Stimulated activated naive CD8-positive, alpha-beta T cell treated with anti-CD3 and anti-CD28 coated beads, Interleukin-15, Interleukin-2, amounts not matched to agents 100 ng/mL and 50 ng/mL, for 24 hours (primary cell): ENCODE data around the gene MTCL1.

Experiments used
- H3K27ac Mint-ChIP-seq: one replicate; pipeline ENCODE4 v1.8.0; 2021; ENCODE audit warnings: mild to moderate bottlenecking, mixed read lengths
- H3K27me3 Mint-ChIP-seq: one replicate; pipeline ENCODE4 v1.8.0; 2021; ENCODE audit warnings: mixed read lengths
- H3K36me3 Mint-ChIP-seq: one replicate; pipeline ENCODE4 v1.8.0; 2021; ENCODE audit warnings: low read depth, mixed read lengths
- H3K4me1 Mint-ChIP-seq: one replicate; pipeline ENCODE4 v1.8.0; 2021; ENCODE audit warnings: low read depth, mixed read lengths
- H3K4me3 Mint-ChIP-seq: one replicate; pipeline ENCODE4 v1.8.0; 2021; ENCODE audit warnings: mild to moderate bottlenecking, mixed read lengths
- H3K9me3 Mint-ChIP-seq: one replicate; pipeline ENCODE4 v1.8.0; 2021; ENCODE audit warnings: mixed read lengths

MTCL1 gene

GRCh38 chr18:8854962-8855361 is 149.6 kb downstream of the MTCL1 start:
- no peaks in the 10 kb centered on the region for H3K27me3 Mint-ChIP-seq
- no peak overlapping the region for H3K27ac Mint-ChIP-seq
- no peak overlapping the region for H3K4me3 Mint-ChIP-seq
- no peaks in the 10 kb centered on the region for H3K4me1 Mint-ChIP-seq
- no peaks in the 10 kb centered on the region for H3K36me3 Mint-ChIP-seq
- peaks cover 9% of the 10 kb centered on the region for H3K9me3 Mint-ChIP-seq

GRCh38 chr18:8856212-8856611 is 150.9 kb downstream of the MTCL1 start:
- Mint-ChIP-seq H3K9me3 (no peaks in the 10 kb centered on the region), H3K36me3 (no peaks in the 10 kb centered on the region), H3K4me1 (no peaks in the 10 kb centered on the region), H3K27ac (no peak overlapping the region), H3K4me3 (no peak overlapping the region), H3K27me3 (no peaks in the 10 kb centered on the region)

GRCh38 chr18:8856769-8857393 is 151.5 kb downstream of the MTCL1 start:
- no peak overlapping the region for H3K4me3 Mint-ChIP-seq
- no peaks in the 10 kb centered on the region for H3K4me1 Mint-ChIP-seq
- H3K9me3 Mint-ChIP-seq: no peaks in the 10 kb centered on the region
- no peaks in the 10 kb centered on the region for H3K36me3 Mint-ChIP-seq
- H3K27ac Mint-ChIP-seq: no peak overlapping the region
- H3K27me3 Mint-ChIP-seq: no peaks in the 10 kb centered on the region

- Mint-ChIP-seq H3K27me3 (no peaks in the 10 kb centered on the region), H3K4me1 (no peaks in the 10 kb centered on the region), H3K36me3 (no peaks in the 10 kb centered on the region), H3K27ac (no peak overlapping the region), H3K9me3 (no peaks in the 10 kb centered on the region), H3K4me3 (no peak overlapping the region)
Measured at GRCh38 chr18:8857806-8858205, 152.4 kb downstream of the MTCL1 start.

- Mint-ChIP-seq H3K27ac (no peak overlapping the region), H3K4me3 (no peak overlapping the region), H3K27me3 (no peaks in the 10 kb centered on the region), H3K36me3 (no peaks in the 10 kb centered on the region), H3K4me1 (no peaks in the 10 kb centered on the region), H3K9me3 (no peaks in the 10 kb centered on the region)
Measured at GRCh38 chr18:8858888-8859511, 153.6 kb downstream of the MTCL1 start.

GRCh38 chr18:8860845-8861642 is 155.7 kb downstream of the MTCL1 start:
- no peak overlapping the region for H3K4me3 Mint-ChIP-seq
- no peaks in the 10 kb centered on the region for H3K36me3 Mint-ChIP-seq
- H3K27me3 Mint-ChIP-seq: no peaks in the 10 kb centered on the region
- no peaks in the 10 kb centered on the region for H3K9me3 Mint-ChIP-seq
- H3K4me1 Mint-ChIP-seq: no peaks in the 10 kb centered on the region
- no peak overlapping the region for H3K27ac Mint-ChIP-seq

- no peaks in the 10 kb centered on the region for H3K9me3 Mint-ChIP-seq
- no peak overlapping the region for H3K27ac Mint-ChIP-seq
- H3K36me3 Mint-ChIP-seq: no peaks in the 10 kb centered on the region
- no peaks in the 10 kb centered on the region for H3K27me3 Mint-ChIP-seq
- no peak overlapping the region for H3K4me3 Mint-ChIP-seq
- no peaks in the 10 kb centered on the region for H3K4me1 Mint-ChIP-seq
Measured at GRCh38 chr18:8863427-8863826, 158.1 kb downstream of the MTCL1 start.

- Mint-ChIP-seq H3K4me1 (no peaks in the 10 kb centered on the region), H3K27ac (no peak overlapping the region), H3K9me3 (no peaks in the 10 kb centered on the region), H3K27me3 (no peaks in the 10 kb centered on the region), H3K36me3 (no peaks in the 10 kb centered on the region), H3K4me3 (no peak overlapping the region)
Measured at GRCh38 chr18:8865934-8866333, 160.6 kb downstream of the MTCL1 start.

- H3K4me1 Mint-ChIP-seq: no peaks in the 10 kb centered on the region
- no peak overlapping the region for H3K27ac Mint-ChIP-seq
- no peaks in the 10 kb centered on the region for H3K36me3 Mint-ChIP-seq
- no peaks in the 10 kb centered on the region for H3K27me3 Mint-ChIP-seq
- H3K4me3 Mint-ChIP-seq: no peak overlapping the region
- no peaks in the 10 kb centered on the region for H3K9me3 Mint-ChIP-seq
Measured at GRCh38 chr18:8866679-8867078, 161.3 kb downstream of the MTCL1 start.

GRCh38 chr18:8868276-8868675 is 162.9 kb downstream of the MTCL1 start:
- Mint-ChIP-seq H3K27ac (no peak overlapping the region), H3K4me1 (no peaks in the 10 kb centered on the region), H3K4me3 (no peak overlapping the region), H3K9me3 (no peaks in the 10 kb centered on the region), H3K36me3 (no peaks in the 10 kb centered on the region), H3K27me3 (no peaks in the 10 kb centered on the region)

GRCh38 chr18:8868779-8869415 is 163.5 kb downstream of the MTCL1 start:
- H3K4me3 Mint-ChIP-seq: no peak overlapping the region
- no peaks in the 10 kb centered on the region for H3K27me3 Mint-ChIP-seq
- H3K36me3 Mint-ChIP-seq: no peaks in the 10 kb centered on the region
- no peaks in the 10 kb centered on the region for H3K4me1 Mint-ChIP-seq
- H3K27ac Mint-ChIP-seq: no peak overlapping the region
- H3K9me3 Mint-ChIP-seq: no peaks in the 10 kb centered on the region

- no peaks in the 10 kb centered on the region for H3K4me1 Mint-ChIP-seq
- no peaks in the 10 kb centered on the region for H3K36me3 Mint-ChIP-seq
- H3K9me3 Mint-ChIP-seq: no peaks in the 10 kb centered on the region
- no peak overlapping the region for H3K27ac Mint-ChIP-seq
- no peak overlapping the region for H3K4me3 Mint-ChIP-seq
- H3K27me3 Mint-ChIP-seq: no peaks in the 10 kb centered on the region
Measured at GRCh38 chr18:8869696-8870095, 164.3 kb downstream of the MTCL1 start.

- no peaks in the 10 kb centered on the region for H3K36me3 Mint-ChIP-seq
- no peaks in the 10 kb centered on the region for H3K27me3 Mint-ChIP-seq
- H3K27ac Mint-ChIP-seq: no peak overlapping the region
- H3K4me1 Mint-ChIP-seq: no peaks in the 10 kb centered on the region
- H3K4me3 Mint-ChIP-seq: no peak overlapping the region
- H3K9me3 Mint-ChIP-seq: no peaks in the 10 kb centered on the region
Measured at GRCh38 chr18:8870528-8870927, 165.2 kb downstream of the MTCL1 start.

GRCh38 chr18:8871489-8871888 is 166.1 kb downstream of the MTCL1 start:
- Mint-ChIP-seq H3K4me1 (no peaks in the 10 kb centered on the region), H3K27me3 (no peaks in the 10 kb centered on the region), H3K27ac (no peak overlapping the region), H3K9me3 (no peaks in the 10 kb centered on the region), H3K36me3 (no peaks in the 10 kb centered on the region), H3K4me3 (no peak overlapping the region)

GRCh38 chr18:8874872-8875271 is 169.5 kb downstream of the MTCL1 start:
- no peaks in the 10 kb centered on the region for H3K36me3 Mint-ChIP-seq
- H3K27ac Mint-ChIP-seq: no peak overlapping the region
- H3K4me3 Mint-ChIP-seq: no peak overlapping the region

More at GRCh38 chr18:8874872-8875271, 169.5 kb downstream of the MTCL1 start:
- H3K27me3 Mint-ChIP-seq: no peaks in the 10 kb centered on the region
- H3K4me1 Mint-ChIP-seq: no peaks in the 10 kb centered on the region
- no peaks in the 10 kb centered on the region for H3K9me3 Mint-ChIP-seq
